Heart right ventricle (tissue), 16 donors: ENCODE results near the gene TMEM109. TPM values are rescaled to one million over a fixed set of nuclear protein-coding genes. Genes with fewer than 3 reads are reported as not detected.

Experiments
- ATAC-seq, 8 donors: fragments of 200-7000 bp; cut with Tn5 transposase; one replicate each; pipeline ENCODE4 v1.9.1; 2020; ENCODE audit warnings: mild to moderate bottlenecking in 8 of 8, moderate library complexity in 8 of 8, moderate number of reproducible peaks in 1 of 8
- DNase-seq, 2 donors: peaks; one replicate each; pipeline ENCODE4 v3.0.0-alpha.2; 2020
- H3K27ac ChIP-seq, 10 donors: fragments of 200-600 bp; sonication (generic) in 2 of 10; one replicate each; pipeline versions ENCODE4 v1.5.0 to v1.8.0; 2020 to 2022; ENCODE audit warnings: mild to moderate bottlenecking in 3 of 10
- H3K27me3 ChIP-seq, 7 donors: fragments of 200-600 bp; one replicate each; pipeline ENCODE4 v1.8.0; 2021 to 2022; ENCODE audit warnings: mild to moderate bottlenecking in 2 of 7
- H3K36me3 ChIP-seq, 9 donors: fragments of 200-600 bp; sonication (generic) in 1 of 9; one replicate each; pipeline versions ENCODE4 v1.5.0 to v1.8.0; 2020 to 2022; ENCODE audit warnings: mild to moderate bottlenecking in 2 of 9
- H3K4me1 ChIP-seq, 9 donors: fragments of 200-600 bp; sonication (generic) in 1 of 9; one replicate each; pipeline versions ENCODE4 v1.5.0 to v1.8.0; 2020 to 2022; ENCODE audit warnings: mild to moderate bottlenecking in 4 of 9
- H3K4me3 ChIP-seq, 10 donors: fragments of 200-600 bp; sonication (generic) in 2 of 10; one replicate each; pipeline versions ENCODE4 v1.5.0 to v1.8.0; 2020 to 2022; ENCODE audit warnings: mild to moderate bottlenecking in 7 of 10, moderate library complexity in 2 of 10
- H3K9me3 ChIP-seq, 11 donors: fragments of 200-600 bp in 10 of 11; sonication (generic) in 2 of 11; one replicate each; pipeline versions ENCODE4 v1.5.0 to v1.8.0; 2013 to 2022; ENCODE audit warnings: mild to moderate bottlenecking in 2 of 11, control low read depth in 1 of 11, moderate library complexity in 1 of 11
- CTCF ChIP-seq, 9 donors: fragments of 200-600 bp; sonication (generic) in 2 of 9; IDR thresholded peaks; one replicate each; pipeline versions ENCODE4 v1.5.0 to v1.8.0; 2021 to 2022; ENCODE audit warnings: antibody characterized with exemption in 9 of 9, mild to moderate bottlenecking in 5 of 9, moderate library complexity in 1 of 9
- WGBS, 2 donors: extraction: QIAGEN DNeasy Blood & Tissue Kit; methylation state at CpG; one replicate each; pipeline ENCODE4 v1.1.7; 2013; ENCODE audit warnings: inconsistent platforms in 1 of 2; 5-methylcytosine and 5-hydroxymethylcytosine counted together
- intact Hi-C, 10 donors: fragments of 100-400 bp; cut with DNase I; formaldehyde crosslinking; loops; one replicate each; pipeline versions ENCODE4 v1.11.1 to v1.14.2; 2022
- polyA plus RNA-seq, 2 donors: library from polyadenylated mRNA; stranded (reverse); fragments of 200-250 nt; gene quantifications; one replicate each; pipeline ENCODE4 v1.2.3, GENCODE V29; 2013
- total RNA-seq, 10 donors: library from RNA; stranded (reverse); fragmentation: NEBNext Ultra II Directional in 3 of 10; extraction: Animal tissue kit (Norgen Biotek cat#: 25700) in 3 of 10; gene quantifications; one replicate each; pipeline versions ENCODE4 v1.2.1 to v1.2.4, GENCODE V29; 2021 to 2023
- donor health status: Arrhythmogenic right ventricular cardiomyopathy.
- donor health status: ischemic (EF 13 %, LVEDD 7.1; RV severe dilation, severe dysfunction).
- donor health status: healthy with polysubstance abuse.
- donor health status: DM: no; HTN: yes; CAD: no.
- donor health status: DM: no; HTN: no; CAD: no.
- donor health status: ischemic (EF 25% LVEDD 6.9; RV normal size, moderate dysfunction).
- donor health status: ischemic (EF 25% LVEDD 5.7; RV mildly dilated, moderate dysfunction).
- donor health status: healthy.
- donor health status: DM: yes; HTN: yes; CAD: no.
- donor health status: Ischemic cardiomyopathy.
- donor health status: ischemic (EF 35%, LVEDD 5.7; RV mildly dilated, moderate dysfunction).
- donor health status: nonischemic (EF 11% LVEDD 7.7; RV severe dilation, severe dysfunction).
- donor health status: DM: yes; HTN: yes; CAD: no.
- donor health status: PGD.
- donor health status: ischemic (EF 29% LVEDD 5.4; RV normal size, mild dysfunction).
- donor health status: nonischemic (EF 23%, LVEDD 6.1; RV moderate dilation, normal function).

The TMEM109 gene
- total and polyA plus RNA-seq, 12 donors: 53.3 to 121 (median 92.7) TPM

- Histone ChIP-seq H3K9me3 (no peaks in the 10 kb centered on the region), H3K4me3 (no peak overlapping the region), H3K36me3 (no peaks in the 10 kb centered on the region), H3K27ac (no peak overlapping the region), H3K27me3 (no peaks in the 10 kb centered on the region), H3K4me1 (peaks cover 3 to 44% (median 30%) of the 10 kb centered on the region in 9 donors)
- no peak for TF ChIP-seq CTCF (IDR thresholded peaks at IDR 0.05)
- no peak for DNase-seq
- no peak for ATAC-seq
- WGBS, 2 donors: 87 to 91% methylated on average over 10 of the region's 10 CpGs
- intact Hi-C loops: no loop called here
Measured at GRCh38 chr11:60867871-60868681, 45.9 kb upstream of the TMEM109 start.

DNA sequence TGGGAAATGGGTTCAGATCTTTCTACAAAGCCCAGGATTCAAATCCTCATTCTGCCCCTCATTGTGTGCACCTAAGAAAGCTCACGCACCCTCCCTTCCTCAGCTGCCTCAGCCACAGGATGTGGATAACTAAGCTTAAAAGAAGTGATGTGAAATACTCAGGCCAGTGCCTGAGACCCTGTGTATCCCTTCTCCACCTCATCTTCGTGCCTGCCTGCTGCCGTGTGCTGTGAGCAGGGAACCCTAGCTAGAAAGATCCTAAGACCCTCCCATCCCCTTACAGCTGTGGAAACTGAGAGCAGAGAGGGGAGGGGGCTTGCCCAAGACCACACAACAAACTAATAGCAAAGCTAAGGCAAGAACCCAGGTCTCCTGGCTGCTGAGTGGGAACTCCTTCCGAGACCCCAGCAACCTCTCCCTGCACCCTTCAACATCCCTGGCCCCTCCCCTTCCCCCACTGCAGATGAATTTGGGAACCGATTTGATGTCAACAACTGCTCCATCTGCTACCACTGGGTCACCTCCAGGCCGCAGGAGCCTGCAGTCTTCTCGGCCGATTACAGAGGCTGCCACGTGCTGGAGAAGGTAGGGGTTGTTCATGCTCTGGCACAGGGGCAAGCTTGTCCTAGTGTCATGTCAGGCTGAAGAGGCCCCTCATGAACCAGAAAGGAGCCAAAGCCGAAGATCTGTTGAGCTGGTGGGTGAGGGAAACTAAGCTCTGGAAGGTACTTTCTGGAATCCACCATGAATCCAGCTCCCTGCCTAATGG is 45.1 kb upstream of the TMEM109 start:
- intact Hi-C loops: no loop called here
- WGBS, 2 donors: 81 to 88% methylated on average over 10 of the region's 10 CpGs
- H3K27me3 ChIP-seq: no peaks in the 10 kb centered on the region
- ATAC-seq: no peak
- H3K27ac ChIP-seq: no peak overlapping the region
- no peaks in the 10 kb centered on the region for H3K36me3 ChIP-seq
- no peaks in the 10 kb centered on the region for H3K9me3 ChIP-seq
- no peak for TF ChIP-seq CTCF (IDR thresholded peaks at IDR 0.05)
- no peak overlapping the region for H3K4me3 ChIP-seq
- no peak for DNase-seq
- H3K4me1 ChIP-seq: peaks cover 3 to 52% (median 36%) of the 10 kb centered on the region in 9 donors

GRCh38 chr11:60869451-60869825 is 44.5 kb upstream of the TMEM109 start:
- DNase-seq (no peak), ATAC-seq (no peak)
- no peaks in the 10 kb centered on the region for H3K36me3 ChIP-seq
- H3K4me3 ChIP-seq: no peak overlapping the region
- intact Hi-C loops: no loop called here
- TF ChIP-seq CTCF (IDR thresholded peaks at IDR 0.05): no peak
- H3K4me1 ChIP-seq: peaks cover 3 to 58% (median 38%) of the 10 kb centered on the region in 9 donors
- no peaks in the 10 kb centered on the region for H3K27me3 ChIP-seq
- WGBS, 2 donors: 94 to 95% methylated on average over 7 of the region's 7 CpGs
- no peak overlapping the region for H3K27ac ChIP-seq
- H3K9me3 ChIP-seq: no peaks in the 10 kb centered on the region

- no peaks in the 10 kb centered on the region for H3K36me3 ChIP-seq
- TF ChIP-seq CTCF (IDR thresholded peaks at IDR 0.05): no peak
- H3K27me3 ChIP-seq: no peaks in the 10 kb centered on the region
- ATAC-seq (no peak), DNase-seq (no peak)
- no peak overlapping the region for H3K27ac ChIP-seq
- no peaks in the 10 kb centered on the region for H3K9me3 ChIP-seq
- 75 to 78% methylated on average over 3 of the region's 3 CpGs for WGBS, 2 donors
- no peak overlapping the region for H3K4me3 ChIP-seq
- H3K4me1 ChIP-seq: peaks cover 3 to 61% (median 38%) of the 10 kb centered on the region in 9 donors
- intact Hi-C loops: no loop called here
Measured at GRCh38 chr11:60870276-60870675, 43.7 kb upstream of the TMEM109 start.
